K562 (cell line): Measurements from ENCODE around the gene SMC6. TPM values are rescaled to one million over a fixed set of nuclear protein-coding genes. Genes with fewer than 3 reads are reported as not detected.

Source experiments
- ATAC-seq: fragments of 200-7000 bp; cut with Tn5 transposase; 3 replicates; pipeline ENCODE4 v1.9.1; 2020; ENCODE audit warnings: moderate library complexity
- BruUV-seq: library from RNA; stranded (reverse); fragments of 400-500 nt; replicated peaks from 2 replicates; lab custom pipeline; 2021; lab: Mats Ljungman, UMichigan
- CTCF ChIA-PET: fragments of 300-600 bp; formaldehyde crosslinking; extraction: SDS; loops from one replicate; lab custom pipeline; 2021; ENCODE audit warnings: low intra/inter-chr PET ratio; lab: Yijun Ruan, JAX
- POLR2A ChIA-PET: fragments of 300-600, 350-650 bp; sonication (Branson Sonifier 250); formaldehyde crosslinking; extraction: SDS; loops from one replicate; lab custom pipeline; 2021; ENCODE audit warnings: antibody characterized with exemption, inconsistent platforms; lab: Yijun Ruan, JAX
- DNase-seq, 4 experiments: peaks; one replicate each; pipeline versions ENCODE4 v3.0.0 to v3.0.0-alpha.2; 2011 to 2018; ENCODE audit warnings: low spot score in 3 of 4, mixed read lengths in 3 of 4; ENCODE audit errors: extremely low read depth in 1 of 4
- FAIRE-seq: peaks from 2 replicates; lab custom pipeline; 2011; peaks lifted over from hg19 to GRCh38; lab: Jason Lieb, UNC
- H2AFZ ChIP-seq: 2 replicates; pipeline ENCODE4 v1.6.0; 2011; ENCODE audit warnings: low read depth, low read length, control low read depth, inconsistent platforms
- H3K27ac ChIP-seq: fragments of 200-600 bp; 3 replicates; pipeline ENCODE4 v1.8.0; 2011; ENCODE audit warnings: low read depth, mild to moderate bottlenecking, control low read depth, inconsistent platforms, low read length, moderate library complexity, mixed read lengths; ENCODE audit errors: extremely low read depth
- H3K27me3 ChIP-seq, 2 experiments: fragments of 300-600 bp in 1 of 2; 2 replicates in 1 of 2; 3 replicates in 1 of 2; pipeline versions ENCODE4 v1.6.0 to v1.8.0; 2011; ENCODE audit warnings: inconsistent platforms in 2 of 2, low read length in 2 of 2, mild to moderate bottlenecking in 1 of 2, mixed read lengths in 1 of 2, moderate library complexity in 1 of 2; ENCODE audit not compliant: control insufficient read depth in 2 of 2, insufficient read depth in 2 of 2
- H3K36me3 ChIP-seq: fragments of 300-600 bp; 3 replicates; pipeline ENCODE4 v1.8.0; 2011; ENCODE audit warnings: mild to moderate bottlenecking, low read length, inconsistent platforms; ENCODE audit not compliant: control insufficient read depth, insufficient read depth
- H3K4me1 ChIP-seq, 2 experiments: fragments of 200-600 bp in 1 of 2; replicated peaks in 1 of 2; 2 replicates in 1 of 2; 3 replicates in 1 of 2; pipeline versions ENCODE4 v1.5.1 to v1.8.0; 2011; ENCODE audit warnings: inconsistent platforms in 2 of 2, low read length in 2 of 2, mild to moderate bottlenecking in 1 of 2, mixed read lengths in 1 of 2, moderate library complexity in 1 of 2; ENCODE audit not compliant: control insufficient read depth in 2 of 2, insufficient read depth in 2 of 2
- H3K4me2 ChIP-seq: 2 replicates; pipeline ENCODE4 v1.6.1; 2011; ENCODE audit warnings: low read length, control low read depth, inconsistent platforms, mixed read lengths; ENCODE audit not compliant: insufficient read depth
- H3K4me3 ChIP-seq: fragments of 200-600 bp; sonication (generic), shearing (Covaris generic); 2 replicates; pipeline ENCODE4 v1.5.1; 2016; ENCODE audit warnings: control low read depth, inconsistent platforms
- H3K79me2 ChIP-seq: fragments of 200-600 bp; 3 replicates; pipeline ENCODE4 v1.8.0; 2011; ENCODE audit warnings: low read length, inconsistent platforms; ENCODE audit not compliant: control insufficient read depth, insufficient read depth
- H3K9ac ChIP-seq, 2 experiments: 2 replicates each; pipeline versions ENCODE4 v1.6.0 to v1.6.1; 2011; ENCODE audit warnings: low read depth in 2 of 2, low read length in 2 of 2, control low read depth in 1 of 2, inconsistent platforms in 1 of 2, mild to moderate bottlenecking in 1 of 2, mixed read lengths in 1 of 2; ENCODE audit not compliant: insufficient read depth in 1 of 2
- H3K9me1 ChIP-seq: one replicate; pipeline ENCODE4 v1.6.0; 2011; ENCODE audit warnings: inconsistent platforms, mild to moderate bottlenecking, low read length, moderate library complexity; ENCODE audit not compliant: control insufficient read depth, insufficient read depth
- H3K9me3 ChIP-seq: replicated peaks from 2 replicates; pipeline ENCODE4 v1.5.1; 2011; ENCODE audit warnings: low read depth, low read length, inconsistent platforms; ENCODE audit not compliant: control insufficient read depth, insufficient read depth
- H4K20me1 ChIP-seq: replicated peaks from 2 replicates; pipeline ENCODE4 v1.6.1; 2011; ENCODE audit warnings: low read length, inconsistent platforms, mixed read lengths; ENCODE audit not compliant: control insufficient read depth, insufficient read depth
- ELF4 ChIP-seq: fragments of 450-650 bp; formaldehyde crosslinking; IDR thresholded peaks from 2 replicates; pipeline ENCODE4 v1.4.0; 2022; ENCODE audit warnings: missing genetic modification characterization
- FOXJ2 ChIP-seq: fragments of 200-800 bp; sonication (Bioruptor generic); IDR thresholded peaks from 2 replicates; pipeline ENCODE4 v1.6.1; 2016; ENCODE audit warnings: missing genetic modification characterization, missing compliant biosample characterization
- FOXP1 ChIP-seq: sonication (generic); formaldehyde crosslinking; IDR thresholded peaks from 2 replicates; pipeline ENCODE4 v1.8.0; 2022; ENCODE audit warnings: mild to moderate bottlenecking, missing genetic modification reagents
- HOMEZ ChIP-seq: fragments of 250-450 bp; sonication (Bioruptor Pico); IDR thresholded peaks from 2 replicates; pipeline ENCODE4 v1.4.0; 2020; ENCODE audit warnings: mild to moderate bottlenecking, moderate library complexity
- KLF16 ChIP-seq: IDR thresholded peaks from 2 replicates; pipeline ENCODE4 v1.6.1; 2016; ENCODE audit warnings: antibody characterized with exemption
- POLR3G ChIP-seq: IDR thresholded peaks from 2 replicates; pipeline ENCODE4 v1.6.1; 2011; ENCODE audit not compliant: insufficient read length, insufficient replicate concordance; ENCODE audit errors: extremely low read depth
- RFX1 ChIP-seq: fragments of 450-650 bp; IDR thresholded peaks from 2 replicates; pipeline ENCODE4 v1.6.1; 2016; ENCODE audit warnings: mild to moderate bottlenecking, moderate library complexity
- SMARCC2 ChIP-seq: fragments of 450-650 bp; IDR thresholded peaks from 2 replicates; pipeline ENCODE4 v1.6.1; 2017; ENCODE audit warnings: antibody characterized with exemption, moderate library complexity, mild to moderate bottlenecking, low read depth
- TBP ChIP-seq: optimal IDR thresholded peaks from 2 replicates; pipeline ENCODE3; 2011; ENCODE audit warnings: low read depth, low read length, improper control_type of control experiment
- TCF15 ChIP-seq: fragments of 250-450 bp; sonication (Bioruptor Pico); IDR thresholded peaks from 2 replicates; pipeline ENCODE4 v1.8.0; 2022; ENCODE audit warnings: moderate library complexity, mild to moderate bottlenecking, inconsistent platforms
- ZNF146 ChIP-seq: IDR thresholded peaks from one replicate; pipeline ENCODE4 v1.6.1; 2018; ENCODE audit warnings: missing compliant biosample characterization; ENCODE audit not compliant: unreplicated experiment
- ZNF175 ChIP-seq: fragments of 200-800 bp; sonication (Bioruptor generic); IDR thresholded peaks from 2 replicates; pipeline ENCODE4 v1.6.1; 2016; ENCODE audit warnings: low read depth, mild to moderate bottlenecking, missing genetic modification characterization, missing compliant biosample characterization
- in situ Hi-C: fragments of 300-500 bp; cut with MboI; formaldehyde crosslinking; loops from 4 replicates; pipeline ENCODE4 v1.15.0; 2018; ENCODE audit warnings: inconsistent platforms, mixed read lengths
- intact Hi-C: fragments of 100-400 bp; cut with micrococcal nuclease; formaldehyde crosslinking; loops from 2 replicates; pipeline ENCODE4 v1.14.2; 2022
- polyA plus RNA-seq, 8 experiments: library from polyadenylated mRNA; depleted of rRNA in 4 of 8; stranded (reverse) in 5 of 8; unstranded in 3 of 8; fragments of >200 nt; fragmentation: Nextera tagmentation in 2 of 8; fragmentation: Illumina TruSeq in 1 of 8; extraction: Ambion mirVana in 2 of 8; extraction: Trizol in 1 of 8; gene quantifications; 2 replicates each; pipeline versions ENCODE4 v1.2.1 to v1.2.3, GENCODE V29; 2011 to 2014; ENCODE audit warnings: inconsistent platforms in 1 of 8, missing spikeins in 1 of 8
- total RNA-seq, 7 experiments: library from RNA; depleted of rRNA in 6 of 7; stranded (reverse); fragments of >200 nt in 6 of 7; fragmentation: Illumina TruSeq in 2 of 7; extraction: Trizol in 2 of 7; gene quantifications; 2 replicates each; pipeline versions ENCODE4 v1.2.1 to v1.2.3, GENCODE V29; 2011 to 2021; ENCODE audit warnings: low replicate concordance in 1 of 7
- TF ChIP-seq, protein P1 (sequence below): fragments of 200-800 bp; sonication (Bioruptor generic); IDR thresholded peaks from 2 replicates; pipeline ENCODE4 v1.6.1; 2017; ENCODE audit warnings: missing genetic modification characterization, missing compliant biosample characterization
- TF ChIP-seq, protein P2 (sequence below): fragments of 450-650 bp; conservative IDR thresholded peaks from 2 replicates; pipeline ENCODE4 v1.6.1; 2016; ENCODE audit warnings: missing genetic modification characterization, low read depth, mild to moderate bottlenecking, missing compliant biosample characterization, moderate library complexity

The SMC6 gene
- total and polyA plus RNA-seq, 9 of the 15 experiments (the other 6 are each of a cell fraction or from before 2014, with no cell fraction given) = 14.2 to 75.9 (median 47.7) TPM

DNA sequence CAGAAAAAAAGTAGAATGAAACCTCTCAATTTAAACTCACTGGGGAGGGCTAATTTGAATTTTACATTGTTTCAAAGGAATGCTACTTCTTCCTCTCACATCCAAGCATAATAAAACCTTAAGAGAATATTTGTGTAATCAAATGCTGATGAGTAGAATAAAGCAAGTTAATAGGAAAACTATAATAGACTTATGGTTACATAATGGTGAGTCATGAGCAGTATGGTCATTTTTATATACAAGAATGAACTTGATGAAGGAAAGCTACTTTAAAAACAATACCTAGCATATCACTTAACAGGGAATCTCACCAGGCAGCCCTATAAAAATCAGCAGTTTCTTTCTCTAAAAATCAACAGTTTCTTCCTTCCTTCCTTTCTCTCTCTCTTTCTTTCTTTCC, 132.8 kb downstream of the SMC6 start:
- Histone ChIP-seq H3K27me3 (peaks cover 4 to 16% of the 10 kb centered on the region in 2 experiments; a peak in 4 of 5 replicates), H3K9me3 (no peaks in the 10 kb centered on the region), H3K4me1 (no peaks in the 10 kb centered on the region), H3K36me3 (no peaks in the 10 kb centered on the region), H3K4me2 (no peak overlapping the region), H3K79me2 (no peaks in the 10 kb centered on the region), H4K20me1 (no peaks in the 10 kb centered on the region), H3K9ac (no peak overlapping the region), H2AFZ (no peak overlapping the region), H3K9me1 (no peaks in the 10 kb centered on the region), H3K4me3 (no peak overlapping the region), H3K27ac (no peak overlapping the region)
- in situ Hi-C loops (no loop called here), intact Hi-C loops (no loop called here)
- BruUV-seq = no TSS peak
- POLR2A ChIA-PET = no interaction called here
- TF ChIP-seq RFX1 (no peak), KLF16 (no peak), TBP (no peak), ELF4 (CRISPR knock-in tag) (no peak), ZNF146 (no peak), TCF15 (CRISPR knock-in tag) (no peak), HOMEZ (no peak), ZNF175 (no peak), POLR3G (no peak), FOXP1 (no peak), FOXJ2 (no peak), SMARCC2 (no peak)
- TF ChIP-seq, protein P1, sequence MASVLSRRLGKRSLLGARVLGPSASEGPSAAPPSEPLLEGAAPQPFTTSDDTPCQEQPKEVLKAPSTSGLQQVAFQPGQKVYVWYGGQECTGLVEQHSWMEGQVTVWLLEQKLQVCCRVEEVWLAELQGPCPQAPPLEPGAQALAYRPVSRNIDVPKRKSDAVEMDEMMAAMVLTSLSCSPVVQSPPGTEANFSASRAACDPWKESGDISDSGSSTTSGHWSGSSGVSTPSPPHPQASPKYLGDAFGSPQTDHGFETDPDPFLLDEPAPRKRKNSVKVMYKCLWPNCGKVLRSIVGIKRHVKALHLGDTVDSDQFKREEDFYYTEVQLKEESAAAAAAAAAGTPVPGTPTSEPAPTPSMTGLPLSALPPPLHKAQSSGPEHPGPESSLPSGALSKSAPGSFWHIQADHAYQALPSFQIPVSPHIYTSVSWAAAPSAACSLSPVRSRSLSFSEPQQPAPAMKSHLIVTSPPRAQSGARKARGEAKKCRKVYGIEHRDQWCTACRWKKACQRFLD (CRISPR knock-in tag) = no peak
- TF ChIP-seq, protein P2, sequence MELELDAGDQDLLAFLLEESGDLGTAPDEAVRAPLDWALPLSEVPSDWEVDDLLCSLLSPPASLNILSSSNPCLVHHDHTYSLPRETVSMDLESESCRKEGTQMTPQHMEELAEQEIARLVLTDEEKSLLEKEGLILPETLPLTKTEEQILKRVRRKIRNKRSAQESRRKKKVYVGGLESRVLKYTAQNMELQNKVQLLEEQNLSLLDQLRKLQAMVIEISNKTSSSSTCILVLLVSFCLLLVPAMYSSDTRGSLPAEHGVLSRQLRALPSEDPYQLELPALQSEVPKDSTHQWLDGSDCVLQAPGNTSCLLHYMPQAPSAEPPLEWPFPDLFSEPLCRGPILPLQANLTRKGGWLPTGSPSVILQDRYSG = no peak
- no peak for FAIRE-seq
- CTCF ChIA-PET = no interaction called here
- no peak for DNase-seq
- no peak for ATAC-seq
